LNCaP clone FGC (cell line): ENCODE measurements around the gene KIF1B.

ENCODE experiments used
- DNase-seq: peaks from one replicate; pipeline ENCODE4 v3.0.0-alpha.2; 2011; ENCODE audit warnings: low read depth
- H3K4me3 ChIP-seq: 2 replicates; pipeline ENCODE4 v1.5.1; 2011; ENCODE audit warnings: mild to moderate bottlenecking, low read depth, low read length, control low read depth
- TF ChIP-seq, protein P1 (sequence below): IDR thresholded peaks from 2 replicates; pipeline ENCODE4 v1.5.1; 2012; ENCODE audit warnings: mild to moderate bottlenecking; ENCODE audit not compliant: control insufficient read depth, insufficient read depth; ENCODE audit errors: extremely low read depth

KIF1B gene

DNA sequence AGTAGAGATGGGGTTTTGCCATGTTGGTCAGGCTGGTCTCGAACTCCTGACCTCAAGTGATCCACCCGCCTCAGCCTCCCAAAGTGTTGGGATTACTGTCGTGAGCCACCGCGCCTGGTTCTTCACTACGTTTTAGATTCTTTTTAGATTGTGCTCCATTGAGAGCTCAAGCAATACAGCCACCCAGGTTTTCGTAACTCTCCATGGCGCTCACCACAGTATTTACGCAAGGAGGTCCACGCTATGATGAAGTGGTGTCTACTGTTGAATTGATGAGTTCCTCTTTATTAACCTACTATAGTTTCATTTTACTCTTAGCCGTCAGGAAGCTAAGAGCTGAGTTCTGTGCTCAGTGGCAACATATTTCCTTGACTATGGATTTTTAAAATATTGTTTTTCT lies 1.8 kb upstream of the KIF1B start:
- DNase-seq: no peak
- TF ChIP-seq, protein P1, sequence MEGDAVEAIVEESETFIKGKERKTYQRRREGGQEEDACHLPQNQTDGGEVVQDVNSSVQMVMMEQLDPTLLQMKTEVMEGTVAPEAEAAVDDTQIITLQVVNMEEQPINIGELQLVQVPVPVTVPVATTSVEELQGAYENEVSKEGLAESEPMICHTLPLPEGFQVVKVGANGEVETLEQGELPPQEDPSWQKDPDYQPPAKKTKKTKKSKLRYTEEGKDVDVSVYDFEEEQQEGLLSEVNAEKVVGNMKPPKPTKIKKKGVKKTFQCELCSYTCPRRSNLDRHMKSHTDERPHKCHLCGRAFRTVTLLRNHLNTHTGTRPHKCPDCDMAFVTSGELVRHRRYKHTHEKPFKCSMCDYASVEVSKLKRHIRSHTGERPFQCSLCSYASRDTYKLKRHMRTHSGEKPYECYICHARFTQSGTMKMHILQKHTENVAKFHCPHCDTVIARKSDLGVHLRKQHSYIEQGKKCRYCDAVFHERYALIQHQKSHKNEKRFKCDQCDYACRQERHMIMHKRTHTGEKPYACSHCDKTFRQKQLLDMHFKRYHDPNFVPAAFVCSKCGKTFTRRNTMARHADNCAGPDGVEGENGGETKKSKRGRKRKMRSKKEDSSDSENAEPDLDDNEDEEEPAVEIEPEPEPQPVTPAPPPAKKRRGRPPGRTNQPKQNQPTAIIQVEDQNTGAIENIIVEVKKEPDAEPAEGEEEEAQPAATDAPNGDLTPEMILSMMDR: no peak
- no peak overlapping the region for H3K4me3 ChIP-seq

DNA sequence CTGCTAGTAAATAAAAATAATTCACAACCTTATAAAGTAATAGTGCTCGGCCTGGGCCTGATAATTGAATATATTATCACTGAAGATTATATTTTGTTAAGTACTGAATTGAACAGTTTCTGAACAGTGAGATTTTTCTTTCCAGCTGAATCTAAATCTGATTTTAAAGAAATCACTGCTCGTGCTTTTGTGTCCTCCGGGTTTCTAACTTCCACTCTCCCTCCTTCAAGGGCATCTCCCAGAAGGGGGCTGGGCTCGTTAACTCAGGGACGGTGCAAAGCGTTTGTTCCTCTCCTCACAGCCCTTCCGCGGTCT lies 823 bp upstream of the KIF1B start:
- peak overlapping the region; percentile 99 for H3K4me3 ChIP-seq
- TF ChIP-seq, protein P1: no peak
- no peak for DNase-seq

DNA sequence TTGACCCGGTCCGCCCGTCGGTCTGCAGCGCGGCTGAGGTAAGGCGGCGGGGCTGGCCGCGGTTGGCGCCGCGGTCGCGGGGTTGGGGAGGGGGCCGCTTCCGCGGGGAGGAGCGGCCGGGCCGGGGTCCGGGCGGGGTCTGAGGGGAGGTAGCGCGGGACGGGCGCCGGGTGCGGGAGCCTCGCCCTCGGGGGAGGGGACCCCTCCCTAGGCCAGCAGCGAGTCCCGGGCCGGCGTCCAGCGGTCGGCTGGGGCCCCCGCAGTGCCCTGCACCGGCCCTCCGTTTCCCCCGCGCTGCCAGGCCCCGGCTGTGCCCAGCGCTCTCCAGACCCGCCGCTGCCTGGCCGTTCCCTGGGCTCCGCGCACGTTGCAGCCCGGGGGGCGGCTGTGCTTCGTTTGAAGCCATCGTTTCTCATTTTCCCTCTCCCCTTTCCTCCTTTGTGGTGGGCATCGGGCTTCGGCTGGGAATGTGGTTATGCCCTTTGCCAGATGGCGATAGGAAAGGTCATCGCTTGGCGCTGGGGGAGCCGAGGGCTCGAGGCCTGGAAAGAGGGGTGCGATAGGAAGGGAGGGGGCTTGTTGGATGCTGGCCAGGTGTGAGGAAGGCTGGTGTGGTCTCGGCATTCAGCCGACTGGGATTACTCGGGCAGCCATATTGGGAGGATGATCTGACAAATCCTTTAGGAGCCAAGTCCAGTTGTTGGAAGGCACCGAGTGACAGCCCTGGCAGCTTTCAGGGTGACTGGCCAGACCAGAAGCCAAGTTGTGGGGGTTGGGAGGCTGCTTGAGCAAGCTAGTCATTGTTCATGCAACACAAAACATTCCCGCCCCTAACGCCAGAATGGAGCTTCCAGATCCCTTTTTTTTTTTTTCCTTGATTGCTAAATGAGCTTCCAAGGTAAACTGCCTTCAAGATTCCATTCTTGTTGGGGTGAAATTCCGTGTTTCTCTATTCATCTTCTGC lies 753 bp downstream of the KIF1B start:
- TF ChIP-seq, protein P1: no peak
- H3K4me3 ChIP-seq: peak overlapping the region; percentile 99
- peak; percentile 91 for DNase-seq

DNA sequence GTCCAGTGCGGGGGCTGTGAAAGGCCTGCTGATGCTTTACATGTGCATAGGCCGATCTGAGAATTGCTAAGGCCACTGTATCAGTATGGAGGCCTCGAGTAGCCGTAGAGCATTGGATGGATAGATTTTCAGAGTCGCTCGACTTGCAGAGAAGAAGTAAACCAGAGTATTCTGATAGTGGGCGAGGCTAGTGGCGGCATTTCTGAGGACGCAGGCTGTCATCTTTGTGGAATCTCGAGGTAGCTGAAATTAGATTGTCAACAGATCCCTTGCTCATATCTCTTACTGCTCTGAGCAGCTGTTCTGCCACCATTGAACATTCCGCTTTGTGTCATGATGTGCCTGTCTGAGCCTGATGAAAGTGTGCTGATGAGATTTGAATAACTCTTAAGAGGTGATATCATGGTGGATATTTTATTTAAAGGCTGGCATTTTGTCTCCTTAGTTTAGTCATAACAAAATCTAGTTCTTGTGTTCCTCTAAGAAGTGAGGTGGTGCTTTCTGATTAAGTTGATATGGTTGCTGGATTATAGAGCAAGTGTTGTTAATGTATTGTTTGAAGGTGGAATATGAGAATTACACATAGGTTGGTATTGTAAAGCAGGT lies 1.5 kb downstream of the KIF1B start:
- TF ChIP-seq, protein P1: no peak
- H3K4me3 ChIP-seq: peak overlapping the region; percentile 99
- no peak for DNase-seq

DNA sequence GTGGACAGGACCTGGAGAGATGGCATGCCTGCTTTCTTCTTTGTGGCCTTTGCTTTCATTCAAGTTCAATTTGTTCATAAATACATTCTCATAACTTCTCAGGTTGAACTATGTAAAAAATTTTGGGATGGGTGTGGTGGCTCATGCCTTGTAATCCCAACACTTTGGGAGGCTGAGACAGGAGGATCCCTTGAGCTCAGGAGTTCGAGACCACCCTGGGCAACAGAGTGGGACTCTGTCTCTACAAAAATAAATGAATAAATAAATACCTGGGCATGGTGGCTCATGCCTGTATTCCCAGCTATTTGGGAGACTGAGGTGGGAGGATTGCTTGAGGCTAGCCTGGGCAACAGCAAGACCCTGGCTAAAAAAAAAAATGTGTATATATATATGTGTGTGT lies 2.1 kb downstream of the KIF1B start:
- TF ChIP-seq, protein P1: no peak
- peak overlapping the region; percentile 99 for H3K4me3 ChIP-seq
- DNase-seq: no peak

DNA sequence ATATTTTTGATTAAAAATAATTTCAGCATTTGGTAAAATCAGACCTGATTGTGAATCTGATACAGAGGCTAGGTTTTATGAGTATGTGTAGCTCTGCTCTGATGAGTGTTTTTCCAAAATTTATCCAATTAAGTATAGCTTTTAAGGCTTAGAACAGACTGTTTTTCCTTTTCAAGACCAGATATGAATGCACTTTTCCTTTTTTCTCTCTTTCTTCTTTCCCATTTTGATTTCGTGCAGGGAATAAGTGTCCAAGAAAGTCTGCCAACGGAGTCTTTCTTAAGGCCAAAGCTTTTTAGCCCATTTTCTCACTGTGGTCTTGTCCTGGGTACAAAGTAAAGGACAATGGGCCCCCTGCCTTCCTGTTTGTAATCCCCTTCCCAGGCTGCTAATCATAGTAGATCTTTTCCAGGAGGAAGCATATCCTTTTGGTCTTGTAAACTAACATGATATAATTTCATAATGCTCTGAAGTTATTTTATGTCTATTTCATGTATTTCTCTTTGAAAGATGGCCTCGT lies 2.9 kb downstream of the KIF1B start:
- no peak for DNase-seq
- H3K4me3 ChIP-seq: no peak overlapping the region
- TF ChIP-seq, protein P1: no peak
